HUDEP-2 (cell line): Measurements from ENCODE around the gene TRAT1.

ENCODE experiments used
- DNase-seq, 76 experiments: peaks; one replicate each; lab custom pipeline; 2025; ENCODE audit not compliant: unreplicated experiment in 76 of 76; lab: John Stamatoyannopoulos, UW

The TRAT1 gene

GRCh38 chr3:108849075-108849474 lies 26.5 kb downstream of the TRAT1 start:
- DNase-seq: no peak

GRCh38 chr3:108861401-108861800 lies 38.8 kb downstream of the TRAT1 start:
- DNase-seq: no peak

- no peak for DNase-seq
These were observed 40.5 kb downstream of the TRAT1 start for GRCh38 chr3:108862865-108863798.

- no peak for DNase-seq
These were observed 41.2 kb downstream of the TRAT1 start for GRCh38 chr3:108863799-108864135.

- DNase-seq: no peak
These were observed 55.3 kb downstream of the TRAT1 start for GRCh38 chr3:108877901-108878300.

- DNase-seq: no peak
These were observed 57.3 kb downstream of the TRAT1 start for GRCh38 chr3:108879915-108880314.

GRCh38 chr3:108882762-108883161 lies 60.2 kb downstream of the TRAT1 start:
- no peak for DNase-seq

- DNase-seq: no peak
These were observed 60.8 kb downstream of the TRAT1 start for GRCh38 chr3:108883373-108883772.

- no peak for DNase-seq
These were observed 64.5 kb downstream of the TRAT1 start for GRCh38 chr3:108887121-108887520.

- no peak for DNase-seq
These were observed 65.2 kb downstream of the TRAT1 start for GRCh38 chr3:108887777-108888176.

- no peak for DNase-seq
These were observed 69.2 kb downstream of the TRAT1 start for GRCh38 chr3:108891833-108892232.

- DNase-seq: no peak
These were observed 72.4 kb downstream of the TRAT1 start for GRCh38 chr3:108894981-108895380.

GRCh38 chr3:108897883-108898282 lies 75.3 kb downstream of the TRAT1 start:
- no peak for DNase-seq

- no peak for DNase-seq
These were observed 76.9 kb downstream of the TRAT1 start for GRCh38 chr3:108899530-108899929.
